K562 (cell line): ENCODE measurements around the gene FAM83E. TPM values are rescaled to one million over a fixed set of nuclear protein-coding genes. Genes with fewer than 3 reads are reported as not detected.

Experiments used
- ARID1B ChIP-seq: fragments of 450-650 bp; IDR thresholded peaks from 2 replicates; pipeline ENCODE4 v1.6.1; 2016; ENCODE audit warnings: antibody characterized with exemption, mild to moderate bottlenecking, inconsistent platforms
- E2F1 ChIP-seq: sonication (generic); formaldehyde crosslinking; IDR thresholded peaks from 2 replicates; pipeline ENCODE4 v1.8.1; 2023; ENCODE audit warnings: mild to moderate bottlenecking, missing genetic modification reagents, moderate library complexity
- GTF2E2 ChIP-seq: fragments of 200-800 bp; sonication (Bioruptor generic); IDR thresholded peaks from 2 replicates; pipeline ENCODE4 v1.6.1; 2016; ENCODE audit warnings: missing genetic modification characterization, missing compliant biosample characterization
- HDAC6 ChIP-seq: IDR thresholded peaks from 2 replicates; pipeline ENCODE4 v1.6.1; 2012; ENCODE audit warnings: low read depth, mild to moderate bottlenecking, control low read depth, inconsistent platforms, low read length, moderate library complexity
- MBD1 ChIP-seq: fragments of 250-450 bp; sonication (Bioruptor Pico); IDR thresholded peaks from 2 replicates; pipeline ENCODE4 v1.8.0; 2022; ENCODE audit warnings: inconsistent platforms
- MITF ChIP-seq: IDR thresholded peaks from 2 replicates; pipeline ENCODE4 v1.6.1; 2014; ENCODE audit warnings: antibody characterized with exemption
- MXI1 ChIP-seq: IDR thresholded peaks from 2 replicates; pipeline ENCODE4 v1.6.1; 2011; ENCODE audit warnings: low read depth, mild to moderate bottlenecking, improper control_type of control experiment, low read length
- PRPF4 ChIP-seq: fragments of 200-400 bp; formaldehyde crosslinking; IDR thresholded peaks from one replicate; pipeline ENCODE4 v1.6.1; 2017; ENCODE audit warnings: low read length, low read depth, mild to moderate bottlenecking; ENCODE audit not compliant: insufficient read depth, poor library complexity, severe bottlenecking
- TBL1XR1 ChIP-seq, 2 experiments: IDR thresholded peaks; 2 replicates each; pipeline ENCODE4 v1.6.1; 2012; ENCODE audit warnings: improper control_type of control experiment in 2 of 2, low read length in 2 of 2, mild to moderate bottlenecking in 1 of 2
- polyA plus RNA-seq, 8 experiments: library from polyadenylated mRNA; depleted of rRNA in 4 of 8; stranded (reverse) in 5 of 8; unstranded in 3 of 8; fragments of >200 nt; fragmentation: Nextera tagmentation in 2 of 8; fragmentation: Illumina TruSeq in 1 of 8; extraction: Ambion mirVana in 2 of 8; extraction: Trizol in 1 of 8; gene quantifications; 2 replicates each; pipeline versions ENCODE4 v1.2.1 to v1.2.3, GENCODE V29; 2011 to 2014; ENCODE audit warnings: inconsistent platforms in 1 of 8, missing spikeins in 1 of 8
- total RNA-seq, 7 experiments: library from RNA; depleted of rRNA in 6 of 7; stranded (reverse); fragments of >200 nt in 6 of 7; fragmentation: Illumina TruSeq in 2 of 7; extraction: Trizol in 2 of 7; gene quantifications; 2 replicates each; pipeline versions ENCODE4 v1.2.1 to v1.2.3, GENCODE V29; 2011 to 2021; ENCODE audit warnings: low replicate concordance in 1 of 7
- TF ChIP-seq, protein P1 (sequence below): fragments of 200-600 bp; sonication (generic); IDR thresholded peaks from one replicate; pipeline ENCODE4 v1.6.1; 2012; ENCODE audit warnings: mild to moderate bottlenecking, low read depth, low read length, inconsistent platforms

The FAM83E gene
- total and polyA plus RNA-seq, 9 of the 15 experiments (the other 6 are each of a cell fraction or from before 2014, with no cell fraction given), result 0.15 to 0.87 (median 0.29) TPM; not detected in 4

DNA sequence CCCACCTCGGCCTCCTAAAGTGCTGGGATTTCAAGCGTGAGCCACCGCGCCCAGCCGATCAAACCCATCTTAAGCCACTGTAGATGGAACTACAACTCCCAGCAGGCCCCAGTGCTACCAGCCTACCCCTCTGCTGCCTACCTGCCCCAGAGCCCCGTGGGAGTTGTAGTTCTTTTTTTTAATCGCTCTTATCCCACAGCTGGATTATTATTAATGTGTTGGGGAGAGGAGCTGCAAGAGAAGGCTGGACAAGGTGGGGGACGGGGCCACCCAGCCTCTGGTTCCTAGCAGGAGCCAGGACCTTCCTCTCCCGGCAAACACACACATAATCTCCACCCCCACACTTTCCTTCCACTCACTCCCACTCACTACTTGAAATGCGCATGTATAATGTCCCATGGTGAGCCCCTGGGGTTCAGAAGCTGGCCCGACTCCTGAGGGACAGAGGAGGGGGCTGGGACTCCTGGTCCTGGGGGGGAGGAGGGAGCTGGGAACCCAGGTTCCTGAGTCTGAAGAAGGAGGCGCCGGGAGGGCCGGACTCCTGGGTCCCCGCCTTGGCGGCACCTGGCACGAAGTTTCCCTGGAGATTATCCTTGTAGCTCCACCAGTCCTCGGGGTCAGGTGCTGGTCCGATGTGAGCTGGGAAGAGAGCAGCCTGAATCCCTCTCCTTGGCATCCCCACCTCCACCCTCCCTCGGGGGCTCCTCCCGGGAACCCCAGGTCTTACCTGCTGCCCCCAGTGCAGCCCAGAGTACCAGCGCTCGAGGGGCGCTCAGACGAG is 30.2 kb upstream of the FAM83E start (continued):
- TF ChIP-seq MITF (no peak), PRPF4 (no peak), MBD1 (CRISPR knock-in tag) (no peak), MXI1 (no peak), ARID1B (peak; percentile 11; the same call in 1 of the 2 replicates), TBL1XR1 (IDR thresholded peaks at IDR 0.05; ENCODE audit: low read length in 2 of 2) (0 out of 4 replicates have a peak, but pooled peaks of 1 of the 2 experiments have one; percentile 55), GTF2E2 (tag) (no peak), E2F1 (CRISPR knock-in tag) (no peak), HDAC6 (no peak)
- TF ChIP-seq, protein P1, sequence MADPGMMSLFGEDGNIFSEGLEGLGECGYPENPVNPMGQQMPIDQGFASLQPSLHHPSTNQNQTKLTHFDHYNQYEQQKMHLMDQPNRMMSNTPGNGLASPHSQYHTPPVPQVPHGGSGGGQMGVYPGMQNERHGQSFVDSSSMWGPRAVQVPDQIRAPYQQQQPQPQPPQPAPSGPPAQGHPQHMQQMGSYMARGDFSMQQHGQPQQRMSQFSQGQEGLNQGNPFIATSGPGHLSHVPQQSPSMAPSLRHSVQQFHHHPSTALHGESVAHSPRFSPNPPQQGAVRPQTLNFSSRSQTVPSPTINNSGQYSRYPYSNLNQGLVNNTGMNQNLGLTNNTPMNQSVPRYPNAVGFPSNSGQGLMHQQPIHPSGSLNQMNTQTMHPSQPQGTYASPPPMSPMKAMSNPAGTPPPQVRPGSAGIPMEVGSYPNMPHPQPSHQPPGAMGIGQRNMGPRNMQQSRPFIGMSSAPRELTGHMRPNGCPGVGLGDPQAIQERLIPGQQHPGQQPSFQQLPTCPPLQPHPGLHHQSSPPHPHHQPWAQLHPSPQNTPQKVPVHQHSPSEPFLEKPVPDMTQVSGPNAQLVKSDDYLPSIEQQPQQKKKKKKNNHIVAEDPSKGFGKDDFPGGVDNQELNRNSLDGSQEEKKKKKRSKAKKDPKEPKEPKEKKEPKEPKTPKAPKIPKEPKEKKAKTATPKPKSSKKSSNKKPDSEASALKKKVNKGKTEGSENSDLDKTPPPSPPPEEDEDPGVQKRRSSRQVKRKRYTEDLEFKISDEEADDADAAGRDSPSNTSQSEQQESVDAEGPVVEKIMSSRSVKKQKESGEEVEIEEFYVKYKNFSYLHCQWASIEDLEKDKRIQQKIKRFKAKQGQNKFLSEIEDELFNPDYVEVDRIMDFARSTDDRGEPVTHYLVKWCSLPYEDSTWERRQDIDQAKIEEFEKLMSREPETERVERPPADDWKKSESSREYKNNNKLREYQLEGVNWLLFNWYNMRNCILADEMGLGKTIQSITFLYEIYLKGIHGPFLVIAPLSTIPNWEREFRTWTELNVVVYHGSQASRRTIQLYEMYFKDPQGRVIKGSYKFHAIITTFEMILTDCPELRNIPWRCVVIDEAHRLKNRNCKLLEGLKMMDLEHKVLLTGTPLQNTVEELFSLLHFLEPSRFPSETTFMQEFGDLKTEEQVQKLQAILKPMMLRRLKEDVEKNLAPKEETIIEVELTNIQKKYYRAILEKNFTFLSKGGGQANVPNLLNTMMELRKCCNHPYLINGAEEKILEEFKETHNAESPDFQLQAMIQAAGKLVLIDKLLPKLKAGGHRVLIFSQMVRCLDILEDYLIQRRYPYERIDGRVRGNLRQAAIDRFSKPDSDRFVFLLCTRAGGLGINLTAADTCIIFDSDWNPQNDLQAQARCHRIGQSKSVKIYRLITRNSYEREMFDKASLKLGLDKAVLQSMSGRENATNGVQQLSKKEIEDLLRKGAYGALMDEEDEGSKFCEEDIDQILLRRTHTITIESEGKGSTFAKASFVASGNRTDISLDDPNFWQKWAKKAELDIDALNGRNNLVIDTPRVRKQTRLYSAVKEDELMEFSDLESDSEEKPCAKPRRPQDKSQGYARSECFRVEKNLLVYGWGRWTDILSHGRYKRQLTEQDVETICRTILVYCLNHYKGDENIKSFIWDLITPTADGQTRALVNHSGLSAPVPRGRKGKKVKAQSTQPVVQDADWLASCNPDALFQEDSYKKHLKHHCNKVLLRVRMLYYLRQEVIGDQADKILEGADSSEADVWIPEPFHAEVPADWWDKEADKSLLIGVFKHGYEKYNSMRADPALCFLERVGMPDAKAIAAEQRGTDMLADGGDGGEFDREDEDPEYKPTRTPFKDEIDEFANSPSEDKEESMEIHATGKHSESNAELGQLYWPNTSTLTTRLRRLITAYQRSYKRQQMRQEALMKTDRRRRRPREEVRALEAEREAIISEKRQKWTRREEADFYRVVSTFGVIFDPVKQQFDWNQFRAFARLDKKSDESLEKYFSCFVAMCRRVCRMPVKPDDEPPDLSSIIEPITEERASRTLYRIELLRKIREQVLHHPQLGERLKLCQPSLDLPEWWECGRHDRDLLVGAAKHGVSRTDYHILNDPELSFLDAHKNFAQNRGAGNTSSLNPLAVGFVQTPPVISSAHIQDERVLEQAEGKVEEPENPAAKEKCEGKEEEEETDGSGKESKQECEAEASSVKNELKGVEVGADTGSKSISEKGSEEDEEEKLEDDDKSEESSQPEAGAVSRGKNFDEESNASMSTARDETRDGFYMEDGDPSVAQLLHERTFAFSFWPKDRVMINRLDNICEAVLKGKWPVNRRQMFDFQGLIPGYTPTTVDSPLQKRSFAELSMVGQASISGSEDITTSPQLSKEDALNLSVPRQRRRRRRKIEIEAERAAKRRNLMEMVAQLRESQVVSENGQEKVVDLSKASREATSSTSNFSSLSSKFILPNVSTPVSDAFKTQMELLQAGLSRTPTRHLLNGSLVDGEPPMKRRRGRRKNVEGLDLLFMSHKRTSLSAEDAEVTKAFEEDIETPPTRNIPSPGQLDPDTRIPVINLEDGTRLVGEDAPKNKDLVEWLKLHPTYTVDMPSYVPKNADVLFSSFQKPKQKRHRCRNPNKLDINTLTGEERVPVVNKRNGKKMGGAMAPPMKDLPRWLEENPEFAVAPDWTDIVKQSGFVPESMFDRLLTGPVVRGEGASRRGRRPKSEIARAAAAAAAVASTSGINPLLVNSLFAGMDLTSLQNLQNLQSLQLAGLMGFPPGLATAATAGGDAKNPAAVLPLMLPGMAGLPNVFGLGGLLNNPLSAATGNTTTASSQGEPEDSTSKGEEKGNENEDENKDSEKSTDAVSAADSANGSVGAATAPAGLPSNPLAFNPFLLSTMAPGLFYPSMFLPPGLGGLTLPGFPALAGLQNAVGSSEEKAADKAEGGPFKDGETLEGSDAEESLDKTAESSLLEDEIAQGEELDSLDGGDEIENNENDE, result no peak
